ENCODE measurements around the gene LAMP1.
"Not testable (repeated sequence)": the region's sequence is repeated elsewhere in the genome, so short reads cannot be mapped to it uniquely, and the experiment has no call there.

- not testable (repeated sequence) for TF ChIP-seq CTCF (conservative IDR thresholded peaks at IDR 0.05); ZFX (IDR thresholded peaks at IDR 0.05)
Observed at GRCh38 chr13:113263016-113263415, 34.0 kb upstream of the LAMP1 start.

Measured in C4-2B (cell line).